ENCODE measurements around the gene WDR4.
"Not testable (repeated sequence)": the region's sequence is repeated elsewhere in the genome, so short reads cannot be mapped to it uniquely, and the experiment has no call there.

Gene WDR4

DNA sequence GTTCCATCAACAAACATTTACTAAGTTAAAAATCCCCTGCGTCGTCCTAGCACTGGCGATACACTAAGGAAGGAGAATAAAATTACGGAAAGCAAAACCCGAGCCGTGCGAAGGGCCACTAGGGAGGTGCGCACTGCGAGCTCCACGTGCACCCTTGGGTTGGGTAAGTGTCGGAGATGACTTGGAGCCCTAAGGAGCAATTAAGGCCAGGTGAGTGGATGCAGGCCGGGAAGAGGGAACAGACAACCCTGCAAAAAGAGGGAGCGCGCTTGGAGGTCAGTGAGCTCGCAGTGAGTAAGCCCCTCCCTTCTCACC lies 704 bp downstream of the WDR4 start:
- no peak for DNase-seq (ENCODE audit: low read depth in 2 of 2)

DNA sequence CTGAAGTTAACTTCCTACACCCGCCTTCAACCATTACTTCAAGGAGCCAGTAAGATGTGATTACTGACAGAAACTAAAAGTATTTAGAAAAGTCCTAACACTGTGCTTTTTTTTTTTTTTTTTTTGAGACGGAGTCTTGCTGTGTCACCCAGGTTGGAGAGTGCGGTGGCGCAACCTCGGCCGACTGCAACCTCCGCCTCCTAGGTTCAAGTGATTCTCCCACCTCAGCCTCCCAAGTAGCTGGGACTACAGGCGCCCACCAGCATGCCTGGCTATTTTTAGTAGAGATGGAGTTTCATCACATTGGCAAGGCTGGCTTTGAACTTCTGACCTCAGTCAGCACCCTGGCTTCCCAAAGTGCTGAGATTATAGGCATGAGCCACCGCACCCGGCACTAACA lies 3.5 kb downstream of the WDR4 start:
- DNase-seq (ENCODE audit: low read depth in 2 of 2) = not testable (repeated sequence)

DNA sequence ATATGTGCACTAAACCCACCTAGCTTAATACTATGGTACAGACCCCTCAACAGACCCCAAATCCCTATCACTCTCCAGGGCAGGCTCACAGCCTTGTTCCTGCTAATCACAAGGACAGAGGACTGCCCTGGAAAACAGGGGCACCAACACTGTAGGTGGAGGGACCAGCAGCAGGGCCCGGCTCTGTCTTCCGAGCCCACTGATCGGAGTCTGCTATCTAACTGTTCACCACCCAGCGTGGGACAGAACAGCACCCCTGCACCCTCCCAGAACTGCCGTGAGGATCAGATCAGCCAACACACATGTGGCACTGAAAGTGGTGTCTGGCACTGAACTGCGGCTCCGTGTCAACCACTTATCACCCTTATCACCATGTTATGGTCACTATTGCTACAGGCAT lies 6.2 kb downstream of the WDR4 start:
- DNase-seq (ENCODE audit: low read depth in 2 of 2) = no peak

DNA sequence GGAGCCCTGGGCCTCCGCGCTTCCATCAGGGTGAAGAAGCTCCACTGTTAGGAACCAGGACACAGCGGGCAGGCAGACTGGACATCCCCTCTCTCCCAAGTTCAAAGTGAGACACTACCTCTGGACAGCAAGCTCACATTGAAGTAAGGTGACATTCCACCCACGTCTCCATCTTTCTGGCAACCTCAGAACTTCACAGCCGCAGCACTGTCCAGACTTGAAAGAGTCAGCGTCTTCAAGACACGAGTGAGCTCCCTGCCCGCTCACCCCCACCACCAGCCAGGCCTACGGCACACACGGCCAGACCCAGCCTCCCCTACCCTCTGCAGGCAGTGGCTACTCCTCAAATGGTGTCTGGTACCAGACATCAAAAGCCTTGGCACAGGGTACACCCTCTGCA lies 11.1 kb downstream of the WDR4 start:
- DNase-seq (ENCODE audit: low read depth in 2 of 2) = no peak

GRCh38 chr21:42865776-42866160 lies 13.6 kb downstream of the WDR4 start:
- no peak for DNase-seq (ENCODE audit: low read depth in 2 of 2)

GRCh38 chr21:42864815-42865775 lies 14.2 kb downstream of the WDR4 start:
- no peak for DNase-seq (ENCODE audit: low read depth in 2 of 2)

GRCh38 chr21:42864286-42864685 lies 15.1 kb downstream of the WDR4 start:
- DNase-seq (ENCODE audit: low read depth in 2 of 2) = no peak

DNA sequence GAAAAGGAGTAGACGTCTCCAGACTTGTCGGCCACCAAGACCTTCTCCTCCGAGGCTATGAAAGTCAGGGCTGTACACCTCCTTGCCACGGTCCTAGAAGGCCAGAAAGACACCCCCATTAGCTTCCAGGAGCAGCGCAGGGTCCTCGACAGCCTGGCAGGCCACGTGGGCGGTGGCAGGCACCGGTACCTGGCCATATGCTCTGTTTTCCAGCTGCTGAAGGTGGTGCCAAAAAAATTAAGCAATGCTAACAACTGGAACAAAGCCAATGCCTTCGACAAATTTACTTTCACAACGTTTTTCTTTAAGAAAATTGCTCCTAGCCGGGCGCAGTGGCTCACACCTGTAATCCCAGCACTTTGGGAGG lies 15.9 kb downstream of the WDR4 start:
- DNase-seq (ENCODE audit: low read depth in 2 of 2) = no peak

DNA sequence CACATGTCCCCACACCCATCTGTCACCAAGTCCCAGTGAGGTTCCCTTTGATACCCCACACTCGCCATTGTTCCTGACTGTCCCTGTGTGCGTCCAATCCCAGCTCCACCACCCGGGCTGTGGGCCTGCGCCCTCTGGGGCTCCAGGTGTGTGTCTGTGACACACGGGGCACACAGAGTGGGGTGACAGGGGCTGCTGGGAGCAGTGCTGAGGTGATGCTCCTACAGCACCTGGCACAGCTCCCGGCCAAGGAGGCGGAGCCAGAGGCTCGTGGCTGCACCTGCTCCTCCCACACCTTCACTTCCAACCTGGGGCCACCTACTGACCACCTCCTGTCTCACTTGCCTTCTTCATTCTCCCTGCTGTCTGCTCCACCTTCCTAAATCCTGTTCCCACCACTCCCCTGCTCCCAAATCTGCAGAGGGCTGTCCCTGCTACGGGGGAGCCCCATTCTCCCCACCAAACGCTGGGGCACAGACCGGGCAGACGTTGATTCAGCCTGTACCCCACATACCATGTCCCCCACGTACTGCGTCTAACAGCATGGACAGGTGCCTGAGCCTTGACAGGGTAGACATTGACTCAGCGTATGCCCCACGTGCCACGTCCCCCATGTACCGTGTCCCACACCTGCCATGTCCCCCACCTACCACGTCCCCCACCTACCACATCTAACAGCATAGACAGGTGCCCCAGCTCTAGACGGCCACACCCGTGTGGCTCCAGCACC lies 16.4 kb downstream of the WDR4 start:
- DNase-seq (ENCODE audit: low read depth in 2 of 2) = no peak

DNA sequence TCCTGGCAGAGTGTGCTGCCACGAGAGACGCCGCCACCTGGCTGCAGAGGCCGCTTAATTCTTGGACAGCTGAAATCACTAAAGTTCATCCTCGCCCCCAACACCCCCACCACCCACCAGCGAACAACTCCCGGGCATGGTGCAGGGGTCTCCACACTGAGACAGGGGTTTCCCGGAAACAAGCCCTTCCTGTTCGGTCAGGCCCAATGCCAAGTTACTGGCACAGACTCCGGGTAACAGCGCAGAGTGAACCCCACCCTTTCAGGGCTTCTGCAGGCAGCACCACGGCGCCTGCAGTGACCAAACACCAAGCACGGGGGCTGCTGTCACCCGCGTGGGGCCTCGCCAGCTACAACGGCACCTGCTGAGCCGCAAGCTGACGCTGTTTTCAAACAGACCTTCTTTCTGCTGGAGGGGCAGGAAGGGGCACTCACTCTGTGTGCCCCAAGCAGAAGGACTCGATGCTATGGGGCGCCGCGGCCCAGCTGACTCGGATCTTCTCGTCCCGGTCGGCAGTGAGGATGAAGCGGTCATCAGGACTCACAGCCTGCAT lies 17.4 kb downstream of the WDR4 start:
- no peak for DNase-seq (ENCODE audit: low read depth in 2 of 2)

DNA sequence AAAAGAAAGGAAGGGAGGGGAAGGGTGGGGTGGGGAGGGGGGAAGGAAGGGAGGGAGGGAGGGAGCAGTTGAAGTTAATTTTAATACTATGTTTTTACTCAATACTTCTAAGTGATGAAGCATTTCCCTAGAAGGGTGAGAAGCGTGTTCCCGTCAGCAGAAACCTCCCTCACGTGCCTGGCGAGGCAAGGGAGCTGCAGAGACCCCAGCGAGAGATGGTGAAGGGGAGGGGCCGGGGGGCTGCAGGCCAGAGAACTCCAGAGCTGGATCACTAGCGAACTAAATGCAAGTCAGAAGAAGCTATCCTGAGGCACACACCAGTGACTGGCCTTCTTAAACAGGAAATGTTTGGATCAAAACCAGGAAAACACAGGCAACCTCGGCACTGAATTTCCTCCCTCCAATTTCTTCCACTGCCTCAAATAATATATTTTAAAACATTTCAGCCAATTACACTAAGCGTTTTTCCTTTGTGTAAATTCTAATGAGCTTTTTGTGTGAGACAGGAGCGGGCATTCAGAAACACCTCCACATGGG lies 18.0 kb downstream of the WDR4 start:
- no peak for DNase-seq (ENCODE audit: low read depth in 2 of 2)

DNA sequence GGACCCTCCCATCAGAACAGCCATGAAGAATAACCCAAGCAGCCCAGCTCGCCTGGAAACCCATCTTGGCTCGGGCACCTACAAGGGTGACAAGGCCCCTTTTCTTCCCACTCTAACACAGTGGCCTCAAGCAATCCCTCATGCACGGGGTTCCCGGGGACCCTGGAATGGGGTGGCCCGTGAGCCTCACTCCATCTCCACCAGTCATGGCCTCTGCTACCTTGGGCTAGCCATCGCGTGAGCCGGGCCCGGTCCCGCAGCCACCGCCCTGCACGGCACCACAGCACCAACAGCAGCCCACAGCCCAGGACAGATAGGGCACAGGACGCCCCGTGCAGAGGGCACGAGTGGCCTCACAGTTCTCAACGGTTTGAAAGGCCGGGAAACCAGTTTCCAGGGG lies 19.0 kb downstream of the WDR4 start:
- DNase-seq (ENCODE audit: low read depth in 2 of 2) = no peak

DNA sequence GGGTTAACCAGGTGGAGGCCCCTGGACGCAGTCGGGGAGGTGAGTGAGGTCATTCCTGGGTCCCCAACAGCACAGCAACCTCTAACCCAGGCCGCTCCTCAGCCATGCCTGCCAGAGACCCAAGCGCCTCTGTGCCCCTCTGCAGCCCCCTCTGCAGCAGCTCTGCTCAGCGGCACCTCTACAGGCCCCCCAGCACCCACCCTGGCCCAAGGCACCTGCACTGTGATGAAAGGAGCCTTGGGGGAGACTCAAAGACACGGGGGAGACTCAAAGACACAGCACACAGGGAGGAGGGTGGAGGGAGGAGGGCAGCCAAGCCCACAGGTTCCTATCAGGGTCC lies 19.5 kb downstream of the WDR4 start:
- no peak for DNase-seq (ENCODE audit: low read depth in 2 of 2)

GRCh38 chr21:42858957-42859890 lies 20.1 kb downstream of the WDR4 start:
- no peak for DNase-seq (ENCODE audit: low read depth in 2 of 2)

DNA sequence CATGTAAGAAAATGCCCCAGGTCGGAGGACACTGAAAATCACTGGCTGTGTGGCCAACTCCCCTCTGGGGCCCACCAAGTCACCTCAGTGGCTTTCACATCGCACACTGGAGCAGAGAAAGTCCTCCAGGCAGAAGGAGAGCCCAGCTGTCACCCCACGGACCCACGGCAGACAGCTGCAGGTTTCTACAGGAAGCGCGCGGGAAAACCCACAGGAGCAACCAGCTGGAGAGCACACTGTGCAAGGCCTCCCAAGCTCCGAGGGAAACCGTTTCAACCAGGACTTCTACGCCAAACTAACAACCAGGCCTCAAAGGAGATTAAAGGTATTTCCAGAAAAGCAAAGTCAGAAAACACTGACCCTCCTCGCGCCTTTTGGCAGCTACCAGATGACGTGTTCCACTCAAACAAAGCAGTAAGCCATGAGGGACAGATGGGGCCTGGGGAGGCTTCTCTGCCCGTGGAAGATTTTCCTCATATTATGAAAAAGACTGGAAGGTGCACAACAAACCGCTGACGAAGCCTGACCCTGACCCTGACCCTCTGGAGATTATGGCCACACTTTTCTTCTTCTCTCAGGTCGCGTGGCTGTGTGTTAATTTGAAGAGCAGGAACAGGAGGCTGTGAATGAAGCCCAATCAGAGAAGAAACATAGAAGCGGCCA lies 21.0 kb downstream of the WDR4 start:
- no peak for DNase-seq (ENCODE audit: low read depth in 2 of 2)

DNA sequence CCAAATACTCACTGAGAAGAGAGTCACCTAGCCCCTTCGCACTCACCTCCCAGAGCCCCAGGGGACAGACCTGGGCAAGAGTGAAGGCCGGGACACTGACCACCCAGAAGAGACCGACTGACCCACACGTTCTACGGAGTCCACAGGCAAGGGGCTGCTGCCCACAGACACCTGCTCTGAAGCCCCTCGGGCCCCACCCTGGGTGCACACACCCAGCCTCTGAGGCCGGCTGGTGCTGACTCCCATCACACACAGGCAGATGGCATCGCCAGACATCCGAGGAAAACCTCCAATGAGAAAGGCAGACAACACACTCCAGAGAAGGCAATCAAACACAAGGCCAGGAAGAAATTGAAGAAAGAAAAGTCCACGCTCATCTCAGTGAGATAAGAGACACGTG lies 22.1 kb downstream of the WDR4 start:
- DNase-seq (ENCODE audit: low read depth in 2 of 2) = no peak

- DNase-seq (ENCODE audit: low read depth in 2 of 2) = no peak
Observed at GRCh38 chr21:42855937-42856335, 23.4 kb downstream of the WDR4 start.

DNA sequence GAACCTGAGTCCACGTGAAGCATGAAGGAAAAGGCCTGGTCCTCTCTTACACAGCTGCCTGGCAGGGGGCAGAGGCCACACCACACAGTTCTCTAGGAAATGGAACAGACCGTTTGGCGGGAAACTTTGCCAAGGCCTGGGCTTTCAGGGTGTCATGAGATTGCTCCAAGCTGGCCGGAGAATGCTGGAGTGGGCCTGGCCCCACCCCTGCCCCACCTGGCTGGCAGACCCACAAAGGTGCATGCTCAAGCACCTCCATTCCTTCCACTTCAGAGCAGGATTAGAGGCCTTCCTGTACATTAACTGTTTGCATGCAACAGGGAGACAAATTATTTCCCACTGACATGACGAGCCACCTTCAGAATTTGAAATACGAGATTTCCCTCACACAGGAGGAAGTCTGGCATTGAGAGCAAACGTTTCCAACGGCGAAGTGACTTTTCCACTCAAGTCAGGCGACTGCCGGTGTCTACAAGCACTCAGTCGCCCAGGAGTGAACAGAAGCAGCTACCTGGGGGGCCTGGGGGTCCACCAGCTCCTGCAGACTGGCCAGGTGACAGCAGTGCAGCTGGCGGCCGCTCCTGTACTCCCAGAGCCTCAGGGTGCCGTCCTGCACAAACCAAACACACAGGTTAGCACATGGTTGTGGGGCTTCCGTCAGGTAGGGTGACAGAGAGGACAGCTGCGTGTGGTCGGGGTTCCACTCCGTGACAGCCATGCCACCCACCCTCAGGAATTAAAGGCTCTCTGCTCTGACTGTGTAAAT lies 24.0 kb downstream of the WDR4 start:
- DNase-seq (ENCODE audit: low read depth in 2 of 2) = no peak

DNA sequence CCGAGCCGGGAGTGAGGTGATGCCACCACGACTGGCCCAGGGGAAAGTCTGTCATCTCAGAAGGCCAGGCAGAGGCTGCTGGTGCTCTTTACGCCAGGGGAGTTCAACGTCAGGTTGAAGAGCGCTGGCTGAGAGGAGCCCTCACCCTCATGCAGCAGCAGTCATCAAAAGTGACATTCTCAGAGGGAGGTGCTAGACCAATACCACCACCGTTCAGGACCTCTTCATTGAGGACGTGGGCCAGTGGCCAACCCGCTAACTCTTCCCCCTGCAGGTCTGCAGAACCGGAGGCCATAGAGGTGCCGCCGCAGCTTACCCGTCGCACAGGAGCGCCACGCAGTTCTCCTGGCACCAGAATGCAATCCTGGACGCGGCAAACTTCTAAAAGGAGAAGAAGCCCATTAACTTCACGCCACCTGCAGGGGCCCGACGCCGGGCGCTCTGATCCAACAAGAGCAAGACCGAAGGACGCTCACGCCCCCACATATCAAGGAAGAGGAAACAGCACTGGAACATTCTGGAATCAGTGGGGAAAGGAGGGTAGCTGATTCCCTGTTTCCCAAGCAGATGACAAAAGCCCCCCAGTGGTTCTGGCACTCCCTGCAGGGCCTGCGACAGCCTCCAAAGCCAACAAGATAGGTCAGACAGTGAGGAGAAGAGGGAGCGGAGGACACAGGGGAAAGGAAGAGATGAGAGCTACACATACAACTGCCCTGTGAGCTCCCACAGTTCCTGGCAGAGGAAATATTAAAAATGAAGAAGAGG lies 24.9 kb downstream of the WDR4 start:
- DNase-seq (ENCODE audit: low read depth in 2 of 2) = no peak

- DNase-seq (ENCODE audit: low read depth in 2 of 2) = no peak
Observed at GRCh38 chr21:42853621-42854020, 25.7 kb downstream of the WDR4 start.
